ENCODE data around the gene FKBP4. TPM values are rescaled to one million over a fixed set of nuclear protein-coding genes. Genes with fewer than 3 reads are reported as not detected.

Gene FKBP4
- total and polyA plus RNA-seq, 2 of the 13 experiments (the other 11 are each of a cell fraction or from before 2014, with no cell fraction given) = 25.7 to 66.1 TPM

- H3K4me1 ChIP-seq (ENCODE audit: insufficient read depth, low read length) = no peaks in the 10 kb centered on the region
- no peak overlapping the region for H3K27ac ChIP-seq (ENCODE audit: extremely low read length, insufficient read depth, low read length)
- H3K36me3 ChIP-seq (replicated peaks in 1 of 2; ENCODE audit: control insufficient read depth in 1 of 2, insufficient read depth in 2 of 2, low read length in 2 of 2) = no peaks in the 10 kb centered on the region
- intact Hi-C loops (cut with micrococcal nuclease; ENCODE audit: unreplicated experiment) = no loop called here
- no peak for DNase-seq (ENCODE audit: low spot score)
- no peak overlapping the region for H3K9ac ChIP-seq (ENCODE audit: insufficient read depth, low read depth, low read length)
- ATAC-seq = no peak
- FAIRE-seq = no peak
- H3K27me3 ChIP-seq (ENCODE audit: control insufficient read depth in 1 of 2, insufficient read depth in 2 of 2, low read length in 2 of 2) = peaks cover 0 to 5% of the 10 kb centered on the region in 2 experiments; a peak in 1 of 5 replicates
- CTCF ChIA-PET (ENCODE audit: low intra/inter-chr PET ratio, low total read pairs) = no interaction called here
- TF ChIP-seq ZSCAN30 (CRISPR knock-in tag; IDR thresholded peaks at IDR 0.05) (no peak), PCBP1 (IDR thresholded peaks at IDR 0.05; ENCODE audit: borderline replicate concordance, low read depth, low read length) (peak; percentile 64; the same call in 1 of the 2 replicates), HNRNPK (IDR thresholded peaks at IDR 0.05; ENCODE audit: low read depth, low read length, poor library complexity, severe bottlenecking) (peak; percentile 95)
- POLR2A ChIA-PET = no interaction called here
- H3K4me2 ChIP-seq (ENCODE audit: low read depth, low read length) = no peak overlapping the region
- no peaks in the 10 kb centered on the region for H3K79me2 ChIP-seq (ENCODE audit: insufficient read depth, low read length)
- no TSS peak for BruUV-seq (replicated peaks)
- 1% methylated on average over 2 of the region's 2 CpGs for WGBS (ENCODE audit: low lambda C conversion rate)
- no peaks in the 10 kb centered on the region for H3K9me3 ChIP-seq (ENCODE audit: low read length)
- in situ Hi-C loops (cut with HindIII; ENCODE audit: extremely low pct_ligation_motif_present, low pct_unique_long_range_greater_than_20kb) = no loop called here
- no peaks in the 10 kb centered on the region for H4K20me1 ChIP-seq (ENCODE audit: insufficient read depth, low read length)
- H2AFZ ChIP-seq (ENCODE audit: low read length) = no peak overlapping the region
- no peak overlapping the region for H3K4me3 ChIP-seq (replicated peaks in 1 of 3; ENCODE audit: insufficient read depth in 1 of 3, low read depth in 2 of 3, low read length in 3 of 3)
Measured at GRCh38 chr12:2745655-2746054, 49.1 kb upstream of the FKBP4 start.

- WGBS (ENCODE audit: low lambda C conversion rate) = 51% methylated on average over 8 of the region's 11 CpGs
- Histone ChIP-seq H3K27me3 (ENCODE audit: control insufficient read depth in 1 of 2, insufficient read depth in 2 of 2, low read length in 2 of 2) (0 out of 5 replicates have a peak, but pooled peaks cover 0 to 8% of the 10 kb centered on the region in 2 experiments), H3K4me3 (replicated peaks in 1 of 3; ENCODE audit: insufficient read depth in 1 of 3, low read depth in 2 of 3, low read length in 3 of 3) (no peak overlapping the region)
- TF ChIP-seq ZSCAN25 (CRISPR knock-in tag; IDR thresholded peaks at IDR 0.05) (no peak), ZNF720 (CRISPR knock-in tag; IDR thresholded peaks at IDR 0.05) (no peak), NFRKB (IDR thresholded peaks at IDR 0.05) (no peak), SIX1 (CRISPR knock-in tag; IDR thresholded peaks at IDR 0.05; ENCODE audit: borderline replicate concordance) (no peak), HNF4A (CRISPR knock-in tag; IDR thresholded peaks at IDR 0.05) (no peak), PRMT3 (CRISPR knock-in tag; IDR thresholded peaks at IDR 0.05; ENCODE audit: borderline replicate concordance, low read depth) (no peak), MYNN (CRISPR knock-in tag; IDR thresholded peaks at IDR 0.05; ENCODE audit: low read depth) (no peak), ZNF17 (CRISPR knock-in tag; IDR thresholded peaks at IDR 0.05) (no peak), RFXAP (CRISPR knock-in tag; IDR thresholded peaks at IDR 0.05; ENCODE audit: borderline replicate concordance) (no peak), ZNF570 (CRISPR knock-in tag; IDR thresholded peaks at IDR 0.05; ENCODE audit: borderline replicate concordance) (no peak), ZNF839 (CRISPR knock-in tag; IDR thresholded peaks at IDR 0.05; ENCODE audit: borderline replicate concordance) (no peak), ATF7-NPFF (CRISPR knock-in tag; IDR thresholded peaks at IDR 0.05; ENCODE audit: low read depth) (no peak), LCORL (IDR thresholded peaks at IDR 0.05) (no peak), LCORL (CRISPR knock-in tag; IDR thresholded peaks at IDR 0.05) (no peak), FOXA3 (CRISPR knock-in tag; IDR thresholded peaks at IDR 0.05) (no peak), PCBP2 (optimal IDR thresholded peaks at IDR 0.05; ENCODE audit: low read depth, low read length, poor library complexity, severe bottlenecking) (no peak), ZMAT5 (CRISPR knock-in tag; IDR thresholded peaks at IDR 0.05; ENCODE audit: borderline replicate concordance, low read depth) (no peak)
Measured at GRCh38 chr12:2749580-2749979, 45.2 kb upstream of the FKBP4 start.

More at GRCh38 chr12:2749580-2749979, 45.2 kb upstream of the FKBP4 start:
- Histone ChIP-seq H4K20me1 (ENCODE audit: insufficient read depth, low read length) (peaks cover 9% of the 10 kb centered on the region; the same call in 1 of the 2 replicates), H3K4me2 (ENCODE audit: low read depth, low read length) (no peak overlapping the region), H3K27ac (ENCODE audit: extremely low read length, insufficient read depth, low read length) (no peak overlapping the region), H3K36me3 (replicated peaks in 1 of 2; ENCODE audit: control insufficient read depth in 1 of 2, insufficient read depth in 2 of 2, low read length in 2 of 2) (no peaks in the 10 kb centered on the region), H3K79me2 (ENCODE audit: insufficient read depth, low read length) (no peaks in the 10 kb centered on the region), H3K9ac (ENCODE audit: insufficient read depth, low read depth, low read length) (no peak overlapping the region), H3K4me1 (ENCODE audit: insufficient read depth, low read length) (no peaks in the 10 kb centered on the region), H3K9me3 (ENCODE audit: low read length) (no peaks in the 10 kb centered on the region), H2AFZ (ENCODE audit: low read length) (no peak overlapping the region)
- CTCF ChIA-PET (ENCODE audit: low intra/inter-chr PET ratio, low total read pairs) = no interaction called here
- DNase-seq (ENCODE audit: low spot score) = no peak
- in situ Hi-C loops (cut with HindIII; ENCODE audit: extremely low pct_ligation_motif_present, low pct_unique_long_range_greater_than_20kb) = no loop called here
- no TSS peak for BruUV-seq (replicated peaks)
- no peak for ATAC-seq
- POLR2A ChIA-PET = no interaction called here
- intact Hi-C loops (cut with micrococcal nuclease; ENCODE audit: unreplicated experiment) = no loop called here
- FAIRE-seq = no peak

Measured in HepG2 (cell line).